ENCODE data around the gene RASD2.

GRCh38 chr22:35561796-35562526, 21.3 kb downstream of the RASD2 start:
- TF ChIP-seq POLR2AphosphoS5 (IDR thresholded peaks at IDR 0.05; ENCODE audit: low read depth, low read length) = no peak
- no peak for TF ChIP-seq REST (IDR thresholded peaks at IDR 0.05; ENCODE audit: insufficient read depth in 1 of 2, low read depth in 2 of 2, low read length in 2 of 2)
- no peak for TF ChIP-seq SIN3A (IDR thresholded peaks at IDR 0.05; ENCODE audit: borderline replicate concordance, insufficient read depth, low read length)
